Measurements from ENCODE around the gene EVPL. TPM values are rescaled to one million over a fixed set of nuclear protein-coding genes. Genes with fewer than 3 reads are reported as not detected.

The EVPL gene
- total and polyA plus RNA-seq, 2 of the 13 experiments (the other 11 are each of a cell fraction or from before 2014, with no cell fraction given), result 2.1 to 8.2 TPM

DNA sequence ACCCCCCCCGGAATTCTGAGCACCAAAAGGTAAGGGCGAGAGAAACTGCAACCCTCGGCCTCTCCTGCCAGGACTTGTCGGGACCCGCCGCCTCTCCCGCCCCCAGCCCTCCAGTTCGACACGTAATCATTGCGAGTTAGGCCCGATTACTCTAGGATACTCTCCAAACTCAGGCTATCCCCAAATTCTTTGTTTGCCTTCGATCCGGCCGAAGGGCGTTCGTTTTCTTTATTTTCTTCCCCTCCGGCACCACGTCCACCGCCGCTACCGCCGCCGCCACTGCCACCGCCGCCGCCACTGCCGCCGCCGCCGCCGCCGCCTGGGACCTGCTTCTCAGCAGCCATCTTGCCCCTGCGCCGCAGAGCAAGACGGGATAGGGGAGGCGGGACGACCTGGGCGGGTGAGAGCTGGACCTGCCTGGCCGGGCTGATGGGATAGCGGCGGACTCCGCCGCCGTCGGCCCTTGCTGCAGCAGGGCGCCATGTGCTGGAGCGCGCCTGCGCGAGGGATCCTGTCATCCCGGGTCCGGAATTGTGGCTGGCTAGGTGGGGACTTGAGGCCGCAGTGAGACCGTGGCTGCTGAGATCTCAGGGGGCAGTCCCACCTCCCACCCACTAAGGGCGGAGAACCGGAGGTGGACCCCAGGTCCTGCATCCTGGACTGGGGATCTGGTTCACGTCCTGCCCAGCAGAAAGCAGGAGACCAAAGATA lies 45.2 kb upstream of the EVPL start, which contains the start of gene SRP68 (continued):
- TF ChIP-seq CSRNP2 (CRISPR knock-in tag; conservative IDR thresholded peaks at IDR 0.05; ENCODE audit: low read depth) (peak; percentile 68; the same call in 1 of the 2 replicates), RFXANK (CRISPR knock-in tag; IDR thresholded peaks at IDR 0.05) (no peak), ZNF260 (CRISPR knock-in tag; IDR thresholded peaks at IDR 0.05; ENCODE audit: borderline replicate concordance, low read depth) (0 out of 2 replicates have a peak, but pooled peaks have one; percentile 4), FOXA3 (CRISPR knock-in tag; IDR thresholded peaks at IDR 0.05) (peak; percentile 75), ZNF34 (CRISPR knock-in tag; IDR thresholded peaks at IDR 0.05; ENCODE audit: borderline replicate concordance) (no peak), ZNF274 (CRISPR knock-in tag; IDR thresholded peaks at IDR 0.05) (peak; percentile 77), ZFP36L2 (CRISPR knock-in tag; IDR thresholded peaks at IDR 0.05) (no peak), NPAS2 (CRISPR knock-in tag; IDR thresholded peaks at IDR 0.05; ENCODE audit: borderline replicate concordance) (no peak), WIZ (CRISPR knock-in tag; IDR thresholded peaks at IDR 0.05) (no peak; the same call in 1 of the 2 replicates), ZNF776 (CRISPR knock-in tag; IDR thresholded peaks at IDR 0.05) (peak; percentile 93), TBL1XR1 (IDR thresholded peaks at IDR 0.05; ENCODE audit: borderline replicate concordance, low read length, partially characterized antibody) (peak; percentile 66), ZNF17 (CRISPR knock-in tag; IDR thresholded peaks at IDR 0.05) (no peak), ZNF235 (CRISPR knock-in tag; IDR thresholded peaks at IDR 0.05; ENCODE audit: borderline replicate concordance) (peak; percentile 93; the same call in 1 of the 2 replicates), SAP130 (CRISPR knock-in tag; IDR thresholded peaks at IDR 0.05; ENCODE audit: low read depth) (peak; percentile 97), CHD2 (IDR thresholded peaks at IDR 0.05; ENCODE audit: low read depth, low read length) (no peak), PITX1 (CRISPR knock-in tag; IDR thresholded peaks at IDR 0.05) (peak; percentile 79), KDM6A (CRISPR knock-in tag; IDR thresholded peaks at IDR 0.05; ENCODE audit: low read depth) (peak; percentile 23; the same call in 1 of the 2 replicates), PHF21A (CRISPR knock-in tag; IDR thresholded peaks at IDR 0.05) (peak; percentile 93), ZNF326 (CRISPR knock-in tag; IDR thresholded peaks at IDR 0.05; ENCODE audit: borderline replicate concordance) (no peak), PRDM15 (CRISPR knock-in tag; IDR thresholded peaks at IDR 0.05) (no peak), BORCS8-MEF2B (CRISPR knock-in tag; IDR thresholded peaks at IDR 0.05) (peak; percentile 97), ZNF3 (CRISPR knock-in tag; IDR thresholded peaks at IDR 0.05) (0 out of 2 replicates have a peak, but pooled peaks have one; percentile 29), ZNF749 (CRISPR knock-in tag; IDR thresholded peaks at IDR 0.05; ENCODE audit: borderline replicate concordance) (peak; percentile 96; the same call in 1 of the 2 replicates), ZSCAN12 (CRISPR knock-in tag; IDR thresholded peaks at IDR 0.05) (no peak; the same call in 1 of the 2 replicates)
- TF ChIP-seq, protein P1, sequence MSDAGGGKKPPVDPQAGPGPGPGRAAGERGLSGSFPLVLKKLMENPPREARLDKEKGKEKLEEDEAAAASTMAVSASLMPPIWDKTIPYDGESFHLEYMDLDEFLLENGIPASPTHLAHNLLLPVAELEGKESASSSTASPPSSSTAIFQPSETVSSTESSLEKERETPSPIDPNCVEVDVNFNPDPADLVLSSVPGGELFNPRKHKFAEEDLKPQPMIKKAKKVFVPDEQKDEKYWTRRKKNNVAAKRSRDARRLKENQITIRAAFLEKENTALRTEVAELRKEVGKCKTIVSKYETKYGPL (CRISPR knock-in tag; IDR thresholded peaks at IDR 0.05), result no peak

All from HepG2 (cell line).